Neuronal stem cell (in vitro differentiated cells): ENCODE measurements around the gene EWSR1.
A peak's percentile ranks its signal among the peaks of the same experiment; 100 is the strongest.

Experiments
- DNase-seq: peaks from one replicate; pipeline ENCODE4 v3.0.0-alpha.2; 2013; ENCODE audit warnings: low spot score
- H2AFZ ChIP-seq: one replicate; pipeline ENCODE4 v1.6.1; 2013; ENCODE audit warnings: mild to moderate bottlenecking, low read length, inconsistent platforms
- H2AK5ac ChIP-seq: 2 replicates; pipeline ENCODE4 v1.6.1; 2013; ENCODE audit warnings: low read depth, mild to moderate bottlenecking, inconsistent platforms, low read length, moderate library complexity, mixed read lengths
- H2BK120ac ChIP-seq: 2 replicates; pipeline ENCODE4 v1.6.1; 2013; ENCODE audit warnings: low read depth, mild to moderate bottlenecking, inconsistent platforms, low read length, moderate library complexity, mixed read lengths
- H2BK12ac ChIP-seq: one replicate; pipeline ENCODE4 v1.6.1; 2013; ENCODE audit warnings: low read length, inconsistent platforms
- H2BK15ac ChIP-seq: 2 replicates; pipeline ENCODE4 v1.6.1; 2013; ENCODE audit warnings: mild to moderate bottlenecking, low read length, inconsistent platforms, mixed read lengths
- H2BK5ac ChIP-seq: one replicate; pipeline ENCODE4 v1.6.1; 2013; ENCODE audit warnings: inconsistent platforms, mild to moderate bottlenecking, low read length, moderate library complexity
- H3K14ac ChIP-seq: one replicate; pipeline ENCODE4 v1.6.1; 2013; ENCODE audit warnings: low read length, inconsistent platforms
- H3K18ac ChIP-seq: 2 replicates; pipeline ENCODE4 v1.6.1; 2013; ENCODE audit warnings: low read length, inconsistent platforms
- H3K23ac ChIP-seq: 2 replicates; pipeline ENCODE4 v1.6.1; 2013; ENCODE audit warnings: low read depth, mild to moderate bottlenecking, mixed read lengths, low read length, inconsistent platforms; ENCODE audit not compliant: poor library complexity
- H3K27ac ChIP-seq: replicated peaks from 3 replicates; pipeline ENCODE4 v1.5.1; 2013; ENCODE audit warnings: low read length, inconsistent platforms
- H3K27me3 ChIP-seq, 3 experiments: 2 replicates each; pipeline ENCODE4 v1.6.1; 2013; ENCODE audit warnings: low read length in 3 of 3, mild to moderate bottlenecking in 2 of 3, inconsistent platforms in 1 of 3, low read depth in 1 of 3, mixed read lengths in 1 of 3, moderate library complexity in 1 of 3; ENCODE audit not compliant: control insufficient read depth in 3 of 3, insufficient read depth in 3 of 3
- H3K36me3 ChIP-seq, 2 donors: replicated peaks in 1 of 2; 2 replicates each; pipeline ENCODE4 v1.6.1; 2013; ENCODE audit warnings: low read length in 2 of 2; ENCODE audit not compliant: control insufficient read depth in 2 of 2, insufficient read depth in 2 of 2
- H3K4ac ChIP-seq: 2 replicates; pipeline ENCODE4 v1.6.1; 2013; ENCODE audit warnings: inconsistent platforms, mild to moderate bottlenecking, low read length, moderate library complexity
- H3K4me1 ChIP-seq, 2 donors: 1 replicate in 1 of 2; 2 replicates in 1 of 2; pipeline ENCODE4 v1.6.1; 2013; ENCODE audit warnings: low read length in 2 of 2, low read depth in 1 of 2; ENCODE audit not compliant: control insufficient read depth in 2 of 2, insufficient read depth in 1 of 2
- H3K4me2 ChIP-seq: one replicate; pipeline ENCODE4 v1.6.1; 2013; ENCODE audit warnings: mild to moderate bottlenecking, low read length, inconsistent platforms; ENCODE audit not compliant: insufficient read depth, poor library complexity, severe bottlenecking
- H3K4me3 ChIP-seq, 2 donors: 2 replicates each; pipeline ENCODE4 v1.5.1; 2013; ENCODE audit warnings: low read length in 2 of 2, mild to moderate bottlenecking in 2 of 2, inconsistent platforms in 1 of 2, moderate library complexity in 1 of 2
- H3K79me1 ChIP-seq: one replicate; pipeline ENCODE4 v1.6.1; 2013; ENCODE audit warnings: low read depth, mild to moderate bottlenecking, inconsistent platforms, low read length, moderate library complexity
- H3K9ac ChIP-seq: one replicate; pipeline ENCODE4 v1.6.1; 2013; ENCODE audit warnings: mild to moderate bottlenecking, low read depth, low read length, inconsistent platforms; ENCODE audit not compliant: poor library complexity
- H3K9me3 ChIP-seq, 2 donors: replicated peaks in 1 of 2; 2 replicates each; pipeline versions ENCODE3 to v1.6.1; 2013; ENCODE audit warnings: low read length in 2 of 2, mild to moderate bottlenecking in 2 of 2, inconsistent platforms in 1 of 2, low read depth in 1 of 2, mixed read lengths in 1 of 2, moderate library complexity in 1 of 2; ENCODE audit not compliant: control insufficient read depth in 2 of 2, insufficient read depth in 1 of 2
- H4K8ac ChIP-seq: one replicate; pipeline ENCODE4 v1.6.1; 2013; ENCODE audit warnings: low read depth, mild to moderate bottlenecking, inconsistent platforms, low read length, moderate library complexity
- H4K91ac ChIP-seq: one replicate; pipeline ENCODE4 v1.6.1; 2013; ENCODE audit warnings: low read length, low read depth, mild to moderate bottlenecking, inconsistent platforms; ENCODE audit not compliant: poor library complexity
- WGBS, 2 donors: extraction: QIAGEN DNeasy Blood & Tissue Kit; methylation state at CpG; one replicate each; pipeline ENCODE4 v1.1.7; 2013; ENCODE audit warnings: missing lambda C conversion rate in 2 of 2, mixed read lengths in 1 of 2; ENCODE audit not compliant: insufficient read length in 2 of 2, insufficient replicate concordance in 1 of 2; ENCODE audit errors: extremely low coverage in 2 of 2; 5-methylcytosine and 5-hydroxymethylcytosine counted together

The EWSR1 gene

DNA sequence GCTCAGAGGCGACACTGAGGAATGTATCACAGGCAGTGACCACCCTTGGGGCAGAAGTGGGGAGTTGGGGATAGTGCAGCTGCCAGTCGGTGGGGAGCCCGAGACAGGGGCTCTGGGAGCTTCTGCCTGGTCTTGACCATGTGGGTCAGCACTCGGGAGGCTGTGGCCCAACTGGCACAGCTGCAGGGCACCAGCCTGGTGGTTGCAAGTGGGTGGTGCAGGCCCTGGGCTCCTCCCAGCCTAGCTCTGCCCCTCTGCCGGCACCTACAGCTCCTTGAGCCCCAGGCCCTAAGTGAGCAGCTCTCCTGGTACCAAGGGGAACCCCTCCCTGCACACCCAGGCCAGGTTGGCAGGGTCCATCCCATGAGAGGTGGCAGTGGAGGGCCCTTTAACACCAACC is 60.0 kb downstream of the EWSR1 start:
- Histone ChIP-seq H2BK120ac (no peak overlapping the region), H3K4me1 (peaks cover 4 to 7% of the 10 kb centered on the region in 2 donors), H4K8ac (no peak overlapping the region), H3K9ac (no peak overlapping the region), H3K4me2 (no peak overlapping the region), H3K14ac (peak overlapping the region; percentile 21), H3K79me1 (no peaks in the 10 kb centered on the region), H2BK15ac (no peak overlapping the region), H2BK12ac (no peak overlapping the region), H3K27ac (no peak overlapping the region), H3K4me3 (no peak overlapping the region), H2AFZ (no peak overlapping the region), H3K36me3 (peaks cover 11 to 58% of the 10 kb centered on the region in 2 donors), H3K4ac (no peak overlapping the region), H3K23ac (no peak overlapping the region), H3K27me3 (no peaks in the 10 kb centered on the region), H3K18ac (no peak overlapping the region), H2AK5ac (no peak overlapping the region), H4K91ac (no peak overlapping the region), H2BK5ac (no peak overlapping the region), H3K9me3 (no peaks in the 10 kb centered on the region)
- no peak for DNase-seq
- no CpG with 5 or more reads among the region's 5 CpGs for WGBS, 2 donors

DNA sequence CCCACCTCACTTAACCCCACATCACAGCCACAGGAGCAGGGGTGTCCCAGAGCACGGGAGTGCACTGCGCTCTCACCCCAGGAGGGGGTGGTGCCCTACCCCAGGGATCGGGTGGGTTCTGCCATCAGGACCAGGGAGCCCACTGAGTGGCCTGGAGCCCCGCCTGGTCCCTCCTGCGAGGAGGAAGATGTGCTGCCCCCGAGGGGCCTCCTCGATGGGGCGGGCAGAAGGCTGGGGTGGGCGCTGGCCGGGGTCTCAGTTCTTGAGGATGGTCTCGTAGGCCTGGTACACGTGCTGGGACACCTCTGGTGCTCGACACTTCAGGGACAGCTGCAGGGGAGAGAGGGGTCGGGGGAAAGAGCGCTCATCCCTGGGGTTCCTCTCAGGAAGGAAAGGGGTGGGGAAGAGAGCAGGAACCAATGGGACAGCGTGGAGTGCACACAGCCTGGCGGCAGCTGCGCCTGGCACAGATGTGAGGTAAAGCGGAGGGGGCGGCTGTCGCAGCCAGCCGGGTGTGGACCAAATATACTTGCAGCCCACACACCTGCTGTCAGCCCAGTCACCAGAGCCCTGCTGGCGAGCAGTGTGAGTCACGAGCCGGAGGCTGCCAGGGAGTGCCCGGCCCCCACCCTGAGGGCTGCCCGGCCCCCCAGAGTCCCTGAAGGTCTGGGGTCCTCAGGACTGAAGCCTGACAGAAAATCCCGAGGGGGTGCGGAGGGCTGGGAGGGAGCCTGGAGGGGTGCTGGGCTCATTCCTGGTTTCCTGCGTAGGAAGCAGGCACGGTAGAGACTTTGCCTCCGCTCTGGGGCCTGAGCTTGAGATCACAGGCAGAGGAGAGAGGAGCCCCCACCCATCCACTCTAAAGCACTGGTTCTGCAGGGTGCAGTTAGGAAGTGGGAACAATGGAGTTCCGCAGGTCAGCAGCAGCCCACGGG is 60.8 kb downstream of the EWSR1 start:
- H3K27me3 ChIP-seq, result no peaks in the 10 kb centered on the region
- no peak overlapping the region for H3K4me2 ChIP-seq
- no peak overlapping the region for H2AFZ ChIP-seq
- no peaks in the 10 kb centered on the region for H3K79me1 ChIP-seq
- H3K9me3 ChIP-seq, result no peaks in the 10 kb centered on the region
- no peak overlapping the region for H2BK15ac ChIP-seq
- no peak overlapping the region for H3K27ac ChIP-seq
- H3K4me3 ChIP-seq, result no peak overlapping the region
- DNase-seq, result no peak
- no peak overlapping the region for H3K18ac ChIP-seq
- peaks cover 4 to 7% of the 10 kb centered on the region in 2 donors for H3K4me1 ChIP-seq
- H2AK5ac ChIP-seq, result peak overlapping the region; percentile 21
- peak overlapping the region; percentile 39 for H2BK5ac ChIP-seq
- no peak overlapping the region for H3K23ac ChIP-seq
- H2BK120ac ChIP-seq, result no peak overlapping the region
- H4K8ac ChIP-seq, result no peak overlapping the region
- WGBS, 2 donors, result no CpG with 5 or more reads among the region's 34 CpGs
- H3K14ac ChIP-seq, result no peak overlapping the region
- H3K9ac ChIP-seq, result no peak overlapping the region
- peaks cover 11 to 61% of the 10 kb centered on the region in 2 donors for H3K36me3 ChIP-seq
- no peak overlapping the region for H2BK12ac ChIP-seq
- no peak overlapping the region for H4K91ac ChIP-seq
- no peak overlapping the region for H3K4ac ChIP-seq

DNA sequence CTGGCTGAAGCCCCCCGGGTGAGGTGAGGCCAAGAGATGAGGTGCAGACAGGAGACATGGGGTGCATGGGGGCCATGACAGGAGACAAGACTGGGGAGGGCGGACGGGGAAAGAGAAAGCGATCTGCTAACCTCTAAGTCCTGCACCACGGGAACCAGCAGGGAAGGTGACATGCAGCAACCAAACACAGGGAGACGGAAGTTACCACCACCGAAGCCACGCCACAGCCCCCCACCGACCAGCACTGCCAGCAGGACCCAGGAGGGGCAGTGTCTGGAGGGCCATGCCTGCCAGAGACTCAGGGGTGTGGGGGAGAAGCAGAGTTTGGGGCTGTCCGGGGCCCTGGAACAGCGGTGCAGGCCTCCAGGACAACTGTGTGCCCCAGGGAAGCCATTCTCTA is 61.5 kb downstream of the EWSR1 start:
- H3K4me2 ChIP-seq, result no peak overlapping the region
- H2BK12ac ChIP-seq, result no peak overlapping the region
- no CpG with 5 or more reads among the region's 11 CpGs for WGBS, 2 donors
- H2AK5ac ChIP-seq, result no peak overlapping the region
- H3K4ac ChIP-seq, result no peak overlapping the region
- H4K91ac ChIP-seq, result no peak overlapping the region
- H3K9ac ChIP-seq, result peak overlapping the region; percentile 18
- H3K14ac ChIP-seq, result no peak overlapping the region
- no peak overlapping the region for H3K4me3 ChIP-seq
- H3K9me3 ChIP-seq, result no peaks in the 10 kb centered on the region
- H2AFZ ChIP-seq, result no peak overlapping the region
- H2BK120ac ChIP-seq, result peak overlapping the region; percentile 41
- H3K23ac ChIP-seq, result no peak overlapping the region
- peak overlapping the region; percentile 35 for H2BK15ac ChIP-seq
- peak overlapping the region; percentile 39 for H2BK5ac ChIP-seq
- H3K36me3 ChIP-seq, result peaks cover 11 to 67% of the 10 kb centered on the region in 2 donors
- no peak overlapping the region for H4K8ac ChIP-seq
- peaks cover 4 to 7% of the 10 kb centered on the region in 2 donors for H3K4me1 ChIP-seq
- no peaks in the 10 kb centered on the region for H3K27me3 ChIP-seq
- DNase-seq, result no peak
- no peaks in the 10 kb centered on the region for H3K79me1 ChIP-seq
- no peak overlapping the region for H3K27ac ChIP-seq
- H3K18ac ChIP-seq, result no peak overlapping the region

GRCh38 chr22:29330291-29330690 is 62.2 kb downstream of the EWSR1 start:
- DNase-seq, result no peak
- H2BK15ac ChIP-seq, result no peak overlapping the region
- H4K8ac ChIP-seq, result no peak overlapping the region
- no peaks in the 10 kb centered on the region for H3K9me3 ChIP-seq
- no CpG with 5 or more reads among the region's 19 CpGs for WGBS, 2 donors
- peak overlapping the region; percentile 83 for H2AK5ac ChIP-seq
- H3K23ac ChIP-seq, result peak overlapping the region; percentile 73
- no peak overlapping the region for H3K4me3 ChIP-seq
- H3K9ac ChIP-seq, result no peak overlapping the region
- H2BK12ac ChIP-seq, result peak overlapping the region; percentile 73
- H2BK120ac ChIP-seq, result no peak overlapping the region
- peaks cover 4 to 7% of the 10 kb centered on the region in 2 donors for H3K4me1 ChIP-seq
- no peaks in the 10 kb centered on the region for H3K79me1 ChIP-seq
- no peak overlapping the region for H2AFZ ChIP-seq
- no peaks in the 10 kb centered on the region for H3K27me3 ChIP-seq
- no peak overlapping the region for H4K91ac ChIP-seq
- no peak overlapping the region for H3K4me2 ChIP-seq
- peak overlapping the region; percentile 24 for H2BK5ac ChIP-seq
- no peak overlapping the region for H3K18ac ChIP-seq
- peaks cover 14 to 70% of the 10 kb centered on the region in 2 donors for H3K36me3 ChIP-seq
- no peak overlapping the region for H3K4ac ChIP-seq
- H3K27ac ChIP-seq, result no peak overlapping the region
- H3K14ac ChIP-seq, result peak overlapping the region; percentile 33
